Spleen (tissue), 11 donors: Measurements from ENCODE around the gene RGS6. TPM values are rescaled to one million over a fixed set of nuclear protein-coding genes. Genes with fewer than 3 reads are reported as not detected.

Experiments
- DNase-seq: peaks from one replicate; pipeline ENCODE4 v3.0.0-alpha.2; 2020
- H3K27ac ChIP-seq, 8 donors: fragments of 200-600 bp; sonication (generic) in 7 of 8; 1 replicate in 4 of 8; 2 replicates in 4 of 8; pipeline versions ENCODE4 v1.5.0 to v1.8.0; 2016 to 2021; ENCODE audit warnings: inconsistent platforms in 4 of 8, mild to moderate bottlenecking in 4 of 8, moderate library complexity in 1 of 8
- H3K27me3 ChIP-seq, 7 donors: fragments of 200-600 bp; sonication (generic) in 6 of 7; replicated peaks in 1 of 7; 1 replicate in 4 of 7; 2 replicates in 3 of 7; pipeline versions ENCODE4 v1.5.0 to v1.8.0; 2016 to 2021; ENCODE audit warnings: inconsistent platforms in 3 of 7, mild to moderate bottlenecking in 1 of 7
- H3K36me3 ChIP-seq, 6 donors: fragments of 200-600 bp; sonication (generic) in 5 of 6; 1 replicate in 4 of 6; 2 replicates in 2 of 6; pipeline versions ENCODE4 v1.5.0 to v1.8.0; 2016 to 2021; ENCODE audit warnings: inconsistent platforms in 2 of 6
- H3K4me1 ChIP-seq, 6 donors: fragments of 200-600 bp; sonication (generic) in 5 of 6; 1 replicate in 3 of 6; 2 replicates in 3 of 6; pipeline versions ENCODE4 v1.5.0 to v1.8.0; 2016 to 2021; ENCODE audit warnings: inconsistent platforms in 3 of 6
- H3K4me3 ChIP-seq, 8 donors: fragments of 200-600 bp; sonication (generic) in 7 of 8; 1 replicate in 4 of 8; 2 replicates in 4 of 8; pipeline versions ENCODE4 v1.5.0 to v1.8.0; 2016 to 2021; ENCODE audit warnings: inconsistent platforms in 4 of 8, mild to moderate bottlenecking in 4 of 8, moderate library complexity in 2 of 8
- H3K9me3 ChIP-seq, 8 donors: fragments of 200-600 bp; sonication (generic) in 7 of 8; 1 replicate in 4 of 8; 2 replicates in 4 of 8; pipeline versions ENCODE4 v1.5.0 to v1.8.0; 2016 to 2021; ENCODE audit warnings: inconsistent platforms in 4 of 8
- CTCF ChIP-seq, 11 experiments: fragments of 200-600 bp in 7 of 11; fragments of 450-650 bp in 4 of 11; sonication (generic) in 4 of 11; IDR thresholded peaks in 8 of 11; conservative IDR thresholded peaks in 3 of 11; 1 replicate in 7 of 11; 2 replicates in 4 of 11; pipeline versions ENCODE4 v1.4.0 to v1.8.0; 2016 to 2021; ENCODE audit warnings: antibody characterized with exemption in 11 of 11, inconsistent platforms in 4 of 11, mild to moderate bottlenecking in 1 of 11
- POLR2A ChIP-seq, 3 donors: fragments of 450-650 bp; IDR thresholded peaks; one replicate each; pipeline ENCODE4 v1.5.1; 2017; ENCODE audit warnings: antibody characterized with exemption in 3 of 3, mild to moderate bottlenecking in 1 of 3
- POLR2AphosphoS5 ChIP-seq, 3 donors: sonication (generic); formaldehyde crosslinking; IDR thresholded peaks; one replicate each; pipeline ENCODE4 v1.5.1; 2017; ENCODE audit warnings: antibody characterized with exemption in 3 of 3
- WGBS, 5 donors: extraction: QIAGEN DNeasy Blood & Tissue Kit in 3 of 5; methylation state at CpG; one replicate each; pipeline versions ENCODE4 v1.1.5 to v1.1.7; 2013 to 2018; 5-methylcytosine and 5-hydroxymethylcytosine counted together
- intact Hi-C: fragments of 100-400 bp; cut with DNase I; formaldehyde crosslinking; loops from one replicate; pipeline ENCODE4 v1.15.0; 2023; ENCODE audit warnings: low total_unique reads
- polyA plus RNA-seq, 3 donors: library from polyadenylated mRNA; stranded (reverse); fragments of 200-250 nt; gene quantifications; one replicate each; pipeline ENCODE4 v1.2.1, GENCODE V29; 2013
- total RNA-seq, 7 donors: library from RNA; depleted of rRNA in 3 of 7; stranded (reverse); fragments of >200 nt in 3 of 7; fragmentation: NEBNext Ultra II Directional in 4 of 7; extraction: Animal tissue kit (Norgen Biotek cat#: 25700) in 4 of 7; gene quantifications; one replicate each; pipeline versions ENCODE4 v1.1.0 to v1.2.1, GENCODE V29; 2016 to 2021
- donor health status: healthy with polysubstance abuse.
- donor health status: DM: no; HTN: no; CAD: no; lungs with moderate emphysema.
- donor health status: DM: no; HTN: no; CAD: no.
- donor health status: Bipolar disorder and iron deficiency.
- donor health status: healthy.
- donor health status: DM: no; HTN: no; CAD: no.
- donor health status: DM: yes; HTN: yes; CAD: no.

Gene RGS6
- total and polyA plus RNA-seq, 10 donors: 0.20 to 8.1 (median 2.3) TPM

DNA sequence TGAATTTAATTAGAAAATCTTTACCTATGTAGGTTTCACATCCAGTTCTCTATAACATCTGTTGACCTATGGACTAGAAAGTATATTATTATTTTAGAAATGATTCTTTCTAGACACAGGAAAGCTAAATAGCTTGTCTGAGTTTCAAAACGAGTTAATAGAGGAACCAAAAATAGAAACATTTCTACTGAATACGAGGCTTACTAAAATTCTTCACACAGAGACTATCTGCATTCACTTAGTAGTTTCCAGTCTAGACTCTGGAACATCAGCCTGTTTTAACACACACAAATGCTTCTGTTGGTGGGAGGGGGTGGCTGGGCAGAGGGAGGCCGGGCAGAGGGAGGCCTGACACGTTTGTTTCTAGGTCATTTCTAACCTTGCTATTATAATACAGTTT lies 29.7 kb downstream of the RGS6 start:
- WGBS, 5 donors: 41 to 62% (median 54%) methylated on average over 4 of the region's 4 CpGs
- DNase-seq: no peak
- H3K4me3 ChIP-seq: no peak overlapping the region
- no peaks in the 10 kb centered on the region for H3K36me3 ChIP-seq
- H3K27me3 ChIP-seq: no peaks in the 10 kb centered on the region
- H3K9me3 ChIP-seq: no peaks in the 10 kb centered on the region
- intact Hi-C loops: no loop called here
- H3K27ac ChIP-seq: no peak overlapping the region
- no peak for TF ChIP-seq CTCF (IDR thresholded peaks at IDR 0.05 in 8 of 11, conservative IDR thresholded peaks at IDR 0.05 in 3 of 11)
- TF ChIP-seq POLR2A (IDR thresholded peaks at IDR 0.05): no peak
- TF ChIP-seq POLR2AphosphoS5 (IDR thresholded peaks at IDR 0.05): no peak
- H3K4me1 ChIP-seq: no peaks in the 10 kb centered on the region

GRCh38 chr14:71964716-71965115 lies 32.5 kb downstream of the RGS6 start:
- intact Hi-C loops: no loop called here
- no peaks in the 10 kb centered on the region for H3K27me3 ChIP-seq
- peaks cover 0 to 7% (median 0%) of the 10 kb centered on the region in 8 donors for H3K9me3 ChIP-seq
- WGBS, 5 donors: 56 to 72% (median 65%) methylated on average over 7 of the region's 7 CpGs
- H3K36me3 ChIP-seq: no peaks in the 10 kb centered on the region
- no peaks in the 10 kb centered on the region for H3K4me1 ChIP-seq
- no peak overlapping the region for H3K27ac ChIP-seq
- no peak for DNase-seq
- no peak overlapping the region for H3K4me3 ChIP-seq
- no peak for TF ChIP-seq CTCF (IDR thresholded peaks at IDR 0.05 in 8 of 11, conservative IDR thresholded peaks at IDR 0.05 in 3 of 11)
- no peak for TF ChIP-seq POLR2A (IDR thresholded peaks at IDR 0.05)
- no peak for TF ChIP-seq POLR2AphosphoS5 (IDR thresholded peaks at IDR 0.05)

- H3K4me1 ChIP-seq: no peaks in the 10 kb centered on the region
- no peak overlapping the region for H3K4me3 ChIP-seq
- intact Hi-C loops: no loop called here
- no peaks in the 10 kb centered on the region for H3K27me3 ChIP-seq
- WGBS, 5 donors: 41 to 82% (median 70%) methylated on average over 2 of the region's 2 CpGs
- no peaks in the 10 kb centered on the region for H3K36me3 ChIP-seq
- no peak for TF ChIP-seq CTCF (IDR thresholded peaks at IDR 0.05 in 8 of 11, conservative IDR thresholded peaks at IDR 0.05 in 3 of 11)
- TF ChIP-seq POLR2A (IDR thresholded peaks at IDR 0.05): no peak
- no peak for TF ChIP-seq POLR2AphosphoS5 (IDR thresholded peaks at IDR 0.05)
- H3K27ac ChIP-seq: no peak overlapping the region
- no peak for DNase-seq
- peaks cover 0 to 7% (median 0%) of the 10 kb centered on the region in 8 donors for H3K9me3 ChIP-seq
Observed at GRCh38 chr14:71966528-71966927, 34.3 kb downstream of the RGS6 start.

DNA sequence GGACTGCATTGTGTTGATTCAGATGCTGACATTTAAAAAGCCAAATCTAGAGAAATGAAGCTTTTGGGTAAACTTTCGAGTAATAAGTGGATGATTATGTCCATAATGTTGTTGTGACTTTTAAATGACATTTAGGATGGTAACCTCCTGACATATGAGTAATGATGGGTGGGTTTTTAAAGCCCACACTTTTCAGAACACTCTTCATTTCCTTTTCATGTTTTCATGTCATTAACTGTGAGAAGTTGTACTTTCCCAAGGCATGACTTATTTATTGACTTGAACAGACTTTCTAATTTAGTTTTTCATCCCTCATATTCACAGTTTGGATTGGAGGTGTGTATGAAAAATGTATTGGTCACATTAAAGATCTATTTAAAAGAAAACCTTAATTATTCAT lies 35.5 kb downstream of the RGS6 start:
- Histone ChIP-seq H3K27me3 (no peaks in the 10 kb centered on the region), H3K36me3 (no peaks in the 10 kb centered on the region), H3K9me3 (peaks cover 0 to 7% (median 0%) of the 10 kb centered on the region in 8 donors), H3K4me3 (no peak overlapping the region), H3K27ac (no peak overlapping the region), H3K4me1 (no peaks in the 10 kb centered on the region)
- DNase-seq: no peak
- WGBS, 5 donors: 43 to 79% (median 57%) methylated on average over 1 of the region's 1 CpG
- intact Hi-C loops: no loop called here
- TF ChIP-seq CTCF (IDR thresholded peaks at IDR 0.05 in 8 of 11, conservative IDR thresholded peaks at IDR 0.05 in 3 of 11) (no peak), POLR2A (IDR thresholded peaks at IDR 0.05) (no peak), POLR2AphosphoS5 (IDR thresholded peaks at IDR 0.05) (no peak)
